ENCODE data around the gene LRFN3.
A peak's percentile ranks its signal among the peaks of the same experiment; 100 is the strongest.
"Not testable (repeated sequence)": the region's sequence is repeated elsewhere in the genome, so short reads cannot be mapped to it uniquely, and the experiment has no call there.

The LRFN3 gene

DNA sequence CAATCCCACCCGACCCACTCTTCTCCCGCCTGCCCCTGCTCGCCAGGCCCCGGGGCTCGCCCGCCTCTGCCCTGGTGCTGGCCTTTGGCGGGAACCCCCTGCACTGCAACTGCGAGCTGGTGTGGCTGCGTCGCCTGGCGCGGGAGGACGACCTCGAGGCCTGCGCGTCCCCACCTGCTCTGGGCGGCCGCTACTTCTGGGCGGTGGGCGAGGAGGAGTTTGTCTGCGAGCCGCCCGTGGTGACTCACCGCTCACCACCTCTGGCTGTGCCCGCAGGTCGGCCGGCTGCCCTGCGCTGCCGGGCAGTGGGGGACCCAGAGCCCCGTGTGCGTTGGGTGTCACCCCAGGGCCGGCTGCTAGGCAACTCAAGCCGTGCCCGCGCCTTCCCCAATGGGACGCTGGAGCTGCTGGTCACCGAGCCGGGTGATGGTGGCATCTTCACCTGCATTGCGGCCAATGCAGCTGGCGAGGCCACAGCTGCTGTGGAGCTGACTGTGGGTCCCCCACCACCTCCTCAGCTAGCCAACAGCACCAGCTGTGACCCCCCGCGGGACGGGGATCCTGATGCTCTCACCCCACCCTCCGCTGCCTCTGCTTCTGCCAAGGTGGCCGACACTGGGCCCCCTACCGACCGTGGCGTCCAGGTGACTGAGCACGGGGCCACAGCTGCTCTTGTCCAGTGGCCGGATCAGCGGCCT lies 4.1 kb downstream of the LRFN3 start:
- no peak for DNase-seq
- ATAC-seq, result no peak
- Mint-ChIP-seq H3K36me3 (ENCODE audit: low read depth) (peaks cover 2% of the 10 kb centered on the region), H3K4me1 (peaks cover 26% of the 10 kb centered on the region), H3K27ac (no peak overlapping the region), H3K4me3 (no peak overlapping the region), H3K27me3 (peaks cover 3% of the 10 kb centered on the region), H3K9me3 (no peaks in the 10 kb centered on the region)

DNA sequence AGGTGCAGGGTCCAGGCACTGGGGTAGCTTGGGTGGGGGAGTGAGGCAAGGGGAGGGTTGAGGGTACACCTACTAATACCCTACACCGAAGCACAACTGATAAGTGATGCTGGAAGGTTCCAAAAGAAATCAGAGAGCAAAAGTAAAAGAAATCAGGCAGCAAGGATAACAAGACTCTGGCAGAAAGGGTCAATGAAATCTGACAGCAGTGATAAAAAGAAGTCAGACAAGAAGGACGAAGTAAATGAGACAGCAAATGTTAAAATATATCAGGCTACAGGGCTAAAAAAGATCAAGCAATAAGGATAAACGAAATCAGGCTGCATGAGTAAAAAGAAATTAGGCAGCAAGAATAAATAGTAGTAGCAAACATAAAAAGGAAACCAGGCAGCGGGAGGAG lies 4.7 kb downstream of the LRFN3 start:
- Mint-ChIP-seq H3K4me3 (no peak overlapping the region), H3K4me1 (peaks cover 20% of the 10 kb centered on the region), H3K36me3 (ENCODE audit: low read depth) (peaks cover 2% of the 10 kb centered on the region), H3K27me3 (peaks cover 3% of the 10 kb centered on the region), H3K9me3 (no peaks in the 10 kb centered on the region), H3K27ac (peak overlapping the region; percentile 42)
- no peak for DNase-seq
- no peak for ATAC-seq

DNA sequence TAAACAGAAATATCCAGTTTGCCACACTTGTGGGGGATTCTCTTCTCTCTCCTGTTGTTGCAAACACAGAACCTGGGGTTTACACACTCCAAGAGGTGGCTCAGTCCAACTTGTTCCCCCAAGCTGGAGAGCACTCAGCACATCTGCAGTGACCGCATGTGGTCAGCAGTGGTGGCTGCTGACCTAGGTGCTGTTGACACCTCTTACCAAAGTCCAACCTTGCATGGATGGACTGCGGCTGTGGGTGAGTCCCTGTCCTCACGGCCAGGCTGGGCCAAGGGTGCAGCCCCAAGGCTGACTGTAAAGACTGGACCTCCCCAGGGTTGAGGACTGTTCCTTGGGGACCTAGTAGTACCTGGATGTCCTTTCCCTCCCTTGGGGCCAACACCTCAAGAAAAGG lies 6.1 kb downstream of the LRFN3 start:
- ATAC-seq (no peak), DNase-seq (no peak)
- H3K9me3 Mint-ChIP-seq, result no peaks in the 10 kb centered on the region
- H3K27ac Mint-ChIP-seq, result no peak overlapping the region
- no peaks in the 10 kb centered on the region for H3K27me3 Mint-ChIP-seq
- peaks cover 2% of the 10 kb centered on the region for H3K36me3 Mint-ChIP-seq (ENCODE audit: low read depth)
- no peak overlapping the region for H3K4me3 Mint-ChIP-seq
- H3K4me1 Mint-ChIP-seq, result peaks cover 17% of the 10 kb centered on the region

DNA sequence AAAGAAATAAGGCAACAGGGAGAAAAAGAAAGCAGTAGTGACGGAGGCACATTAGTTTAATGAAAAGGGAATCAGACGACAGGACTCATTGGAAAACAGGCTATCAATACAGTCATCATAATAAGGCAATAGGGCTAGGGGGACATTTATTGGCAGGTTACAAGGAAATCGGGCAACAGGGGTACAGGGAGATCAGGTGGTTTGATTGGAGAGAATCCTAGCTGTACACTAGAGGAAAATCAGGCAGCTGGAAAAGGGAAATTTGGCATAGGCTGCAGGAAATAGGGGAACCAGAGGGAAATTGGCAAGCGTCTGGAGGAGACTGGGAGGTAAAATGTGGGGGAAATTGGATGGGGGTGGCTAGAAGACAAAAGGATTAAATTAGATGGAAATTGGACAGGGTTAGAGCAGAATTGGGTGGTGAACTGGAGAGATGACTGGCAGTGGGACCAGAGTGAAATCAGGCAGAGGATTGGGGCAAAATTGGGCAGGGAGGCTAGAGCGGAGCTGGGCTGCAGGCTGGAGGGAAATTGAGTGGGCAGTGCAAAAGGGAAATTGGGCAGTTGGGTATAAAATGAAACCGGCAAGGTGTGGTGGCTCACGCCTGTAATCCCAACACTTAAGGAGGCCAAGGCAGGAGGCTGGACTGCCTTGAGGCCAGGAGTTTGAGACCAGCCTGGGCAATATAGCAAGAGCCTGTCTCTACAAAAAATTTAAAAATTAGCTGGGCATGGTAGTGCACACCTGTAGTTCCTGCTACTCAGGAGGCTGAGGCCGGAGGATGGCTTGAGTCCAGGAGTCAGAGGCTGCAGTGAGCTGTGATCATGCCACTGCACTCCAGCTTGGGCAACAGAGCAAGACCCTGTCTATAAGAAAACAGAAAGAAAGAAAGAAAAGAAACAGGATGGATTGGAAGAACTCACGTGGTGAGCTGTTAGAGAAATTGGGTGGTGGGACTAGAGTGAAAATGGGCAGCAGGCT lies 7.4 kb downstream of the LRFN3 start:
- no peak for ATAC-seq
- no peaks in the 10 kb centered on the region for H3K27me3 Mint-ChIP-seq
- no peak overlapping the region for H3K27ac Mint-ChIP-seq
- H3K4me1 Mint-ChIP-seq, result peaks cover 9% of the 10 kb centered on the region
- H3K4me3 Mint-ChIP-seq, result no peak overlapping the region
- DNase-seq, result no peak
- H3K9me3 Mint-ChIP-seq, result no peaks in the 10 kb centered on the region
- peaks cover 2% of the 10 kb centered on the region for H3K36me3 Mint-ChIP-seq (ENCODE audit: low read depth)

DNA sequence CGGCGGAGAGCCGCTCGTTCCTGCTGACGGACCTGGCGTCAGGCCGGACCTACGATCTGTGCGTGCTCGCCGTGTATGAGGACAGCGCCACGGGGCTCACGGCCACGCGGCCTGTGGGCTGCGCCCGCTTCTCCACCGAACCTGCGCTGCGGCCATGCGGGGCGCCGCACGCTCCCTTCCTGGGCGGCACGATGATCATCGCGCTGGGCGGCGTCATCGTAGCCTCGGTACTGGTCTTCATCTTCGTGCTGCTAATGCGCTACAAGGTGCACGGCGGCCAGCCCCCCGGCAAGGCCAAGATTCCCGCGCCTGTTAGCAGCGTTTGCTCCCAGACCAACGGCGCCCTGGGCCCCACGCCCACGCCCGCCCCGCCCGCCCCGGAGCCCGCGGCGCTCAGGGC lies 8.4 kb downstream of the LRFN3 start:
- Mint-ChIP-seq H3K27ac (no peak overlapping the region), H3K36me3 (ENCODE audit: low read depth) (peaks cover 2% of the 10 kb centered on the region), H3K4me1 (peaks cover 6% of the 10 kb centered on the region), H3K4me3 (no peak overlapping the region), H3K9me3 (no peaks in the 10 kb centered on the region), H3K27me3 (no peaks in the 10 kb centered on the region)
- DNase-seq (no peak), ATAC-seq (no peak)

DNA sequence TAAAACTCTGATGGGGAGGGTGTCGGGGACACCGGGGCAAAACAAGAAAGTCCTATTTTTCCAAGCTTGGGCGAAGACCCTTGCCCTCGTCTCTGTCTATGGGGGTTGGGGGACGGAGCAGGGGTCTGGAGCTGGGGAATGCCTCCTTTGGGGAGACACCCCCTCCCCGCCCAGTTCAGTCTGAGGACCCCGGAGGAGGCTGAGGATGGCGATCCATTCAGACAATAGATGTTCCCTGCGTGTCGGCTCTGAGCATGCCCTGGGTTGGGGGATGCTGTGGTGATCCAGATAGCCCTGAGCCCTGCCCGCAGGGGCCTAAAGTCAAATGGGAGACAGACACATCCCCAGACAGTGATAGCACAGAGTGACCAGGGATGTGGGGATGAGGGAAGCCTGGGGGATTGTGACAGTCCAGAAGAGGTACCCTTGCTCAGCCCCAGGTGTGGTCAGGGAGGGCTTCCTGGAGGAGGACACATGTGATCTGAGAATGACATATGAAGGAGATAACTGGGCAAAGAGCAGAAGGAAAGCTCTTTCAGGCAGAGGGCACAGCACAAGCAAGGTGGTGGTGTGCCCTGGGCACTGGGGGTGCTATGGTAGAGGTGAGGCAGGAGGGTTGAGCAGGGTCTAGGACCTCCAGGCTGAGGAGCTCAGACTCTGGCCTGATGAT lies 9.1 kb downstream of the LRFN3 start:
- no peaks in the 10 kb centered on the region for H3K27me3 Mint-ChIP-seq
- no peak overlapping the region for H3K4me3 Mint-ChIP-seq
- ATAC-seq (no peak), DNase-seq (no peak)
- peaks cover 2% of the 10 kb centered on the region for H3K36me3 Mint-ChIP-seq (ENCODE audit: low read depth)
- H3K9me3 Mint-ChIP-seq, result no peaks in the 10 kb centered on the region
- H3K4me1 Mint-ChIP-seq, result peaks cover 6% of the 10 kb centered on the region
- H3K27ac Mint-ChIP-seq, result no peak overlapping the region

DNA sequence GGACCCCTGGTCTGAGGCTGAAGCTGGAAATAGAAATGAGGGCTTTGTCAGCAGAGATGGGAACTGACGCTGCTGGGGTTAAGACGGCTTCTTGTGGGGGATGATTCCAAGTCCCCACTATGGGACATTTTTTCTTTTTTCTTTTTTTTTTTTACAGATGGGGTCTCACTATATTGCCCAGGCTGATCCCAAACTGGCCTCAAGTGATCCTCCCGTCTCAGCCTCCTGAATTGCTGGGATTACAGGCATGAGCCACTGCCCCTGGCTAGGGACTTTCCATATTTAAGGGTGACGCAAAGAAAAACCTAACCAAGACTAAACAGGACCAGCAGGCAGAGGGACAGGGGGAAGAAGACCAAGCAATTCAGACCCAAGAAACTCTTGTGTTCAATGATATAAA lies 10.0 kb downstream of the LRFN3 start:
- Mint-ChIP-seq H3K9me3 (no peaks in the 10 kb centered on the region), H3K27ac (no peak overlapping the region), H3K4me3 (no peak overlapping the region), H3K4me1 (peaks cover 6% of the 10 kb centered on the region), H3K36me3 (ENCODE audit: low read depth) (peaks cover 2% of the 10 kb centered on the region), H3K27me3 (no peaks in the 10 kb centered on the region)
- DNase-seq, result no peak
- ATAC-seq, result no peak

DNA sequence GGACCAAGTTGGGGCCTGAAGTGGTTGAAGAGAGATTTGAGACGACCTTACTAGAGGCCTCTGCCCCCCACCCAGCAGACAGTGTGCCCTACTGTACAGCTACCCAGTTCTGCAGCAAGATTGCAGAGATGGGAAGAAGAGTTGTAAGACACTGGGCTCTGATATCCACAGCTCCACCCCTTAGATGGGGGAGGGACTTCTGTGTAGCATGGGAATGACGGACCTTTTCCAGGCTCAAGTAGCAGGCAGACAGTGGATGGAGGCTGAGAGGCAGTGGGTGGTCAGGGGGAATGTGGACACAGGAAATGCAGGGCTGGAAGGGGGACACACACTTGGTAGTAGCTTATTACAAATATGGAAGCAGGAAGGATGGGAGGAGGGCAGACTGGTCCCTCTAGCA lies 13.0 kb downstream of the LRFN3 start:
- no peaks in the 10 kb centered on the region for H3K27me3 Mint-ChIP-seq
- no peak overlapping the region for H3K27ac Mint-ChIP-seq
- ATAC-seq (no peak), DNase-seq (no peak)
- no peaks in the 10 kb centered on the region for H3K36me3 Mint-ChIP-seq (ENCODE audit: low read depth)
- H3K4me3 Mint-ChIP-seq, result no peak overlapping the region
- H3K9me3 Mint-ChIP-seq, result no peaks in the 10 kb centered on the region
- peaks cover 23% of the 10 kb centered on the region for H3K4me1 Mint-ChIP-seq

DNA sequence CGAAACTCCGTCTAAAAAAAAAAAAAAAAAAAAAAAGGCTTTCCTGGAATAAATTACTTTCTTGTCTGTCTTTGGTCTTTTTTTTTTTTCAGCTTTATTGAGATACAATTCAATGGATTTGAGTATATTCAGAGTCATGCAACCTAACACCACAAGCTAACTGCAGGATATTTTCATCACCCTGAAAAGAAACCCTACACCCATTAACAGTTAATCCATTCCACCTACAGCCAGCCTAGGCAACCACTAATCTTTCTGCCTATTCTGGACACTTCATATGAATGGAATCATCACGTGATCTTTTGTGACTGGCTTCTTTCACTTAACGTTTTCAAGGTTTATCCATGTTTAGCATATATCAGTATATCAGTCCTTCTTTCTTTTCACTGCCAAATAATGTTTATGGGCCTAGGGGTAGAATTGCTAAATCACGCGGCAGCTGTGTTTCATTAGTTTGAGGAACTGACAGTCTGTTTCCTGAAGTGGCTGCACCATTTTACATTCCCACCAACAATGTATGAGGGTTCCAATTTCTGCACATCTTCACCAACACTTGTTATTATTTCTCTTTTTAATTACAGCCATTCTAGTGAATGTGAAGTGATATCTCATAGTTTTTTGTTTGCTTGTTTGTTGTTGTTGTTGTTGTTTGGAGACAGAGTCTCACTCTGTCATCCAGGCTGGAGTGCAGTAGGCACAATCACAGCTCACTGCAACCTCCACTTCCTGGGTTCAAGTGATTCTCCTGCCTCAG lies 19.9 kb downstream of the LRFN3 start:
- Mint-ChIP-seq H3K4me1 (peaks cover 42% of the 10 kb centered on the region), H3K4me3 (no peak overlapping the region), H3K9me3 (no peaks in the 10 kb centered on the region), H3K27me3 (peaks cover 12% of the 10 kb centered on the region), H3K36me3 (ENCODE audit: low read depth) (no peaks in the 10 kb centered on the region), H3K27ac (no peak overlapping the region)
- no peak for DNase-seq
- ATAC-seq, result no peak

DNA sequence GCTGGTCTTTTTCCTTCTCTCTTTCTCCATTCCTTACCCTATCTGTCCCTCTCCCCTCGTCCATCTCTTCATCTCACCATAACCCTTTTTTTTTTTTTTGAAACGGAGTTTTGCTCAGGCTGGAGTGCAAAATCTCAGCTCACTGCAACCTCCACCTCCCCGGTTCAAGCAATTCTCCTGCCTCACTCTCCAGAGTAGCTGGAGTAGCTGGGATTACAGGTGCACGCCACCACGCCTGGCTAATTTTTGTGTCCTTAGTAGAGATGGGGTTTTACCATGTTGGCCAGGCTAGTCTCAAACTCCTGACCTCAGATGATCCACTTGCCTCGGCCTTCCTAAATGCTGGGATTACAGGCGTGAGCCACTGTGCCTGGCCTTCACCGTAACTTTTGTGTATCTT lies 21.2 kb downstream of the LRFN3 start:
- H3K4me3 Mint-ChIP-seq; H3K9me3 Mint-ChIP-seq; H3K27ac Mint-ChIP-seq; DNase-seq; ATAC-seq; H3K36me3 Mint-ChIP-seq (ENCODE audit: low read depth): not testable (repeated sequence)
- Mint-ChIP-seq H3K4me1 (peaks cover 39% of the 10 kb centered on the region), H3K27me3 (peaks cover 12% of the 10 kb centered on the region)

DNA sequence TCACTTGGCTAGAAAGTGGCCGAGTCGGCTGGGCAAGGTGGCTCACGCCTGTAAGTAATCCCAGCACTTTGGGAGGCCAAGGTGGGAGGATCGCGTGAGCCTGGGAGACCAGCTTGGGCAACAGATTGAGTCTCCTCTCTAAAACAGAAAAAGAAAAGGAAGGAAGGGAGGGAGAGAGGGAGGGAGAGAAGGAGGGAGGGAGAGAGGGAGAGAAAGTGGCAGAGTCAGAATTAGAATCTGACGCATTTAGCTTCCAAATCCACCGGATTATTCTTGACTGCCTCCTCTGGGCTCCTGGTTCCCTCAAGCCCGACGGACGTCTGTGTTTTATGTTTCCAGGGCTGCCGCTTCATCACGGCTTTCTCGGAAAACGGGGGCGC lies 22.5 kb downstream of the LRFN3 start:
- no peaks in the 10 kb centered on the region for H3K9me3 Mint-ChIP-seq
- DNase-seq (no peak), ATAC-seq (no peak)
- H3K27ac Mint-ChIP-seq, result no peak overlapping the region
- H3K4me1 Mint-ChIP-seq, result peaks cover 30% of the 10 kb centered on the region
- no peaks in the 10 kb centered on the region for H3K36me3 Mint-ChIP-seq (ENCODE audit: low read depth)
- peaks cover 14% of the 10 kb centered on the region for H3K27me3 Mint-ChIP-seq
- H3K4me3 Mint-ChIP-seq, result no peak overlapping the region

DNA sequence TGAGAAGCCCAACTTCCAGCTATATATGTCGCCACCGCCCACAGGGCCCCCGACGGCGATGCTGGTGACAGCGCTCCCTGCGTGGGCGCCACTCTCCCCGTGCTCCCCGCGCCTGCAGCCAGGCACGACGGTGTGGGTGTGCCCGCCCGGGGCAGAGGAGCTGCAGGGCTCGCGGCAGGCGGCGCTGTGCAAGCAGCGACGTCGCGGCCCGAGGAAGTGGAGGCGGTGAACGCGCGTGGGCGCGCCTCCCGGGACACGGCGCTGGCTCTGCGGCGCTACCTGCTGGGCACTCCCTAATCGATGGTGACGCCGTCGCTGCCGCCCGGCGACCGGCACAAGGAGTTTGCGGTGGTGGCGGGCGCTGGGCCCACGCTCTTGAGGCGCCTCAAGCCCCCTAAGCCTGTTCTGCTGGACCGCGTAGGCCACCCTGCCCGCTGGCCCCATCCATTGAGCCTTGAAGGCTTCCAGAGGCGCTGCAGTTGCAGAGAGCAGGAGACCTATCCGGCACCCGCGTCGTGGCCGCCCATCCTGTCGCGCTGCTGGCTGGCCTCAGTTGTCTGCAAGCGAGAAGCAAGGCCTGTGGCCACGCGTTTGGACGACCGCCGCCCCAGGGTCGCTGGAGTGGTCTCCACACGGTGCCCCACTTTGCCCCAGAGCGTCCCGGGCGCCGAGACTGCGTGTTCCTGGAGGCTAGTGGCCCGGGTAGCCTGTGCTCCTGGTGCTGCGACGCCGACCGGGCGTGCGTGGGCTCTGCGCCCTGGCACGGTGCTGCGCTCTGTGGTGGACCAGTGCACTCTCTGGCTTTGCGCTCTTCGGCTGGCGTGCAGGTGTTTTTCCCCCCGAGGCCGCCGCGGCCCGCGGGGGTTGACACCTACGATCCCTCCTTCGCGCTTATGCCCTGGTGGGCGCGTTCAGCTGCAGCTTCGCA lies 23.1 kb downstream of the LRFN3 start:
- peak; percentile 87 for ATAC-seq
- H3K27ac Mint-ChIP-seq, result no peak overlapping the region
- H3K27me3 Mint-ChIP-seq, result peaks cover 15% of the 10 kb centered on the region
- H3K4me3 Mint-ChIP-seq, result peak overlapping the region; percentile 14
- H3K36me3 Mint-ChIP-seq (ENCODE audit: low read depth), result no peaks in the 10 kb centered on the region
- H3K9me3 Mint-ChIP-seq, result no peaks in the 10 kb centered on the region
- H3K4me1 Mint-ChIP-seq, result peaks cover 23% of the 10 kb centered on the region
- DNase-seq, result peak; percentile 70

DNA sequence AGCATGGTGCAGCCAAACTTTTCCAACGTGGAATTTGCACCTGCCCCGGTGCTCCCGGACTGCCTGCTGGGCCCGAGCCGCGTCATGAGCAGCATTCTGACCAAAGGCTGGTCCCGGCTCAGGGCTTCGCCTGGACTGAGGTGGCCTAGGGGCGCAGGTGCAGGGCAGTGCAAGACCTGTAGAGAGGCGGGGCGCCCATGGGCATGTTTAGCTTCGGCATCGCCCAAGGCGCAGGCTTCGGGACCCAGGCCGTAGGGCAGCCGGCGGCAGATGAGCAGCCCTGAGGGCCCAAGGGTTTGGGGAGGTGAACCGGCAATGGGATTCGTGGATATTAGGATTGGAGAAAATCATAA lies 23.8 kb downstream of the LRFN3 start:
- Mint-ChIP-seq H3K4me3 (no peak overlapping the region), H3K36me3 (ENCODE audit: low read depth) (no peaks in the 10 kb centered on the region), H3K4me1 (peaks cover 22% of the 10 kb centered on the region), H3K9me3 (no peaks in the 10 kb centered on the region), H3K27me3 (peaks cover 15% of the 10 kb centered on the region), H3K27ac (no peak overlapping the region)
- ATAC-seq, result no peak
- no peak for DNase-seq

All from activated naive CD8-positive, alpha-beta T cell treated with anti-CD3 and anti-CD28 coated beads, Interleukin-2, amount 50 U/mL, for 24 hours (primary cell).